K562 (cell line): ENCODE measurements around the gene ENPP7. TPM values are rescaled to one million over a fixed set of nuclear protein-coding genes. Genes with fewer than 3 reads are reported as not detected.

Source experiments
- FIP1L1 ChIP-seq: fragments of 200-400 bp; formaldehyde crosslinking; IDR thresholded peaks from 2 replicates; pipeline ENCODE4 v1.6.1; 2018; ENCODE audit warnings: mild to moderate bottlenecking, low read depth, low read length; ENCODE audit not compliant: poor library complexity, severe bottlenecking
- PCBP1 ChIP-seq: fragments of 200-400 bp; formaldehyde crosslinking; IDR thresholded peaks from 2 replicates; pipeline ENCODE4 v1.6.1; 2018; ENCODE audit warnings: mild to moderate bottlenecking, low read depth, low read length; ENCODE audit not compliant: poor library complexity, severe bottlenecking
- POLR2AphosphoS5 ChIP-seq: IDR thresholded peaks from 2 replicates; pipeline ENCODE4 v1.6.1; 2011; ENCODE audit warnings: mild to moderate bottlenecking, low read depth, low read length, moderate library complexity; ENCODE audit not compliant: control insufficient read depth, insufficient read depth
- SP1 ChIP-seq: sonication (generic); formaldehyde crosslinking; IDR thresholded peaks from 2 replicates; pipeline ENCODE4 v1.8.1; 2022; ENCODE audit warnings: mild to moderate bottlenecking, missing genetic modification reagents
- ZFP30 ChIP-seq: fragments of 250-450 bp; sonication (Bioruptor Pico); IDR thresholded peaks from 2 replicates; pipeline ENCODE4 v1.8.0; 2022; ENCODE audit warnings: moderate library complexity, mild to moderate bottlenecking, inconsistent platforms, borderline replicate concordance
- ZFP36 ChIP-seq: fragments of 150-350 bp; IDR thresholded peaks from 2 replicates; pipeline ENCODE4 v1.6.1; 2018; ENCODE audit warnings: low read length, low read depth; ENCODE audit not compliant: partially characterized antibody
- polyA plus RNA-seq, 8 experiments: library from polyadenylated mRNA; depleted of rRNA in 4 of 8; stranded (reverse) in 5 of 8; unstranded in 3 of 8; fragments of >200 nt; fragmentation: Nextera tagmentation in 2 of 8; fragmentation: Illumina TruSeq in 1 of 8; extraction: Ambion mirVana in 2 of 8; extraction: Trizol in 1 of 8; gene quantifications; 2 replicates each; pipeline versions ENCODE4 v1.2.1 to v1.2.3, GENCODE V29; 2011 to 2014; ENCODE audit warnings: inconsistent platforms in 1 of 8, missing spikeins in 1 of 8
- total RNA-seq, 7 experiments: library from RNA; depleted of rRNA in 6 of 7; stranded (reverse); fragments of >200 nt in 6 of 7; fragmentation: Illumina TruSeq in 2 of 7; extraction: Trizol in 2 of 7; gene quantifications; 2 replicates each; pipeline versions ENCODE4 v1.2.1 to v1.2.3, GENCODE V29; 2011 to 2021; ENCODE audit warnings: low replicate concordance in 1 of 7
- TF ChIP-seq, protein P1 (sequence below): sonication (generic); formaldehyde crosslinking; IDR thresholded peaks from 2 replicates; pipeline ENCODE4 v1.8.0; 2022; ENCODE audit warnings: missing genetic modification reagents, mild to moderate bottlenecking, moderate library complexity, borderline replicate concordance
- TF ChIP-seq, protein P2 (sequence below): fragments of 450-650 bp; IDR thresholded peaks from 2 replicates; pipeline ENCODE4 v1.6.1; 2016; ENCODE audit warnings: low read depth

ENPP7 gene
- total and polyA plus RNA-seq, 9 of the 15 experiments (the other 6 are each of a cell fraction or from before 2014, with no cell fraction given): not detected

DNA sequence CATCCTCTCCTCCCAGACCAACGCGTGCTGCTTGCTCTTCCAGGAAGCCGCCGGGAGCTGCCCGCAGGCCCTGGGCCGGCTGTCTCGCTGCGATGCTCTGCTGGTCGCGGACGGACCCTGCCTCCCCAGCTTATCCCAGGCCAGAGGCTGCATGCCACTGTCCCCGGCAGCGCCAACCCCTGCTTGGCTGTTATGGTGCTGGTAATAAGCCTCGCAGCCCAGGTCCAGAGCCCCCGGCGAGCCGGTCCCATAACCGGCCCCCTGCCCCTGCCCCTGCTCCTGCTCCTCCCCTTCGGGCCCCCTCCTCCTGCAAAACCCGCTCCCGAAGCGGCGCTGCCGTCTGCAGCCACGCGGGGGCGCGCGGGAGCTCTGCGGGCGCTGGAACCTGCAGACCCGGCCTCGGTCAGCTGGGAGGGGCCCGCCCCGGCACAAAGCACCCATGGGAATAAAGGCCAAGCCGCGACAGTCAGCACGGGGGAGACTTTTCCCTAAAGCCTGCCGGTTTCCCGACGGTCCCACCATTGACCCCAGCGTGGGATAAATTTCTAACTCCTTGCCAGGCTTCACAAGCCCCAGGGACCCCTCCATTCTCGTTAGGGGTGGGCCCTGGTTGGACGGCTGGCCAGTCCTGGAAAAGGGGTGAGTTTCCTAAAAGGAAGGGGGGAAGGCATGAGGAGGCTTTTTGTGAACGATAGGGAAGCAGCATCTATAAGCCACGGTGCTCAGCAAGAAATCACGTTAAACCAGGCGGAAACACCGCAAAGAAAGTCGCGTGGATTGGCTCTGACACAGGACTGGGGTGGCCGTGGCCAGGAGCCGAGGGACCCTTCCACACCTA lies 11.2 kb downstream of the ENPP7 start (continued):
- TF ChIP-seq, protein P1, sequence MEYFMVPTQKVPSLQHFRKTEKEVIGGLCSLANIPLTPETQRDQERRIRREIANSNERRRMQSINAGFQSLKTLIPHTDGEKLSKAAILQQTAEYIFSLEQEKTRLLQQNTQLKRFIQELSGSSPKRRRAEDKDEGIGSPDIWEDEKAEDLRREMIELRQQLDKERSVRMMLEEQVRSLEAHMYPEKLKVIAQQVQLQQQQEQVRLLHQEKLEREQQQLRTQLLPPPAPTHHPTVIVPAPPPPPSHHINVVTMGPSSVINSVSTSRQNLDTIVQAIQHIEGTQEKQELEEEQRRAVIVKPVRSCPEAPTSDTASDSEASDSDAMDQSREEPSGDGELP (CRISPR knock-in tag): peak; percentile 98
- no peak for TF ChIP-seq POLR2AphosphoS5
- TF ChIP-seq FIP1L1: peak; percentile 76
- peak; percentile 2 for TF ChIP-seq ZFP36
- TF ChIP-seq PCBP1: peak; percentile 70
- TF ChIP-seq ZFP30 (CRISPR knock-in tag): no peak
- TF ChIP-seq, protein P2, sequence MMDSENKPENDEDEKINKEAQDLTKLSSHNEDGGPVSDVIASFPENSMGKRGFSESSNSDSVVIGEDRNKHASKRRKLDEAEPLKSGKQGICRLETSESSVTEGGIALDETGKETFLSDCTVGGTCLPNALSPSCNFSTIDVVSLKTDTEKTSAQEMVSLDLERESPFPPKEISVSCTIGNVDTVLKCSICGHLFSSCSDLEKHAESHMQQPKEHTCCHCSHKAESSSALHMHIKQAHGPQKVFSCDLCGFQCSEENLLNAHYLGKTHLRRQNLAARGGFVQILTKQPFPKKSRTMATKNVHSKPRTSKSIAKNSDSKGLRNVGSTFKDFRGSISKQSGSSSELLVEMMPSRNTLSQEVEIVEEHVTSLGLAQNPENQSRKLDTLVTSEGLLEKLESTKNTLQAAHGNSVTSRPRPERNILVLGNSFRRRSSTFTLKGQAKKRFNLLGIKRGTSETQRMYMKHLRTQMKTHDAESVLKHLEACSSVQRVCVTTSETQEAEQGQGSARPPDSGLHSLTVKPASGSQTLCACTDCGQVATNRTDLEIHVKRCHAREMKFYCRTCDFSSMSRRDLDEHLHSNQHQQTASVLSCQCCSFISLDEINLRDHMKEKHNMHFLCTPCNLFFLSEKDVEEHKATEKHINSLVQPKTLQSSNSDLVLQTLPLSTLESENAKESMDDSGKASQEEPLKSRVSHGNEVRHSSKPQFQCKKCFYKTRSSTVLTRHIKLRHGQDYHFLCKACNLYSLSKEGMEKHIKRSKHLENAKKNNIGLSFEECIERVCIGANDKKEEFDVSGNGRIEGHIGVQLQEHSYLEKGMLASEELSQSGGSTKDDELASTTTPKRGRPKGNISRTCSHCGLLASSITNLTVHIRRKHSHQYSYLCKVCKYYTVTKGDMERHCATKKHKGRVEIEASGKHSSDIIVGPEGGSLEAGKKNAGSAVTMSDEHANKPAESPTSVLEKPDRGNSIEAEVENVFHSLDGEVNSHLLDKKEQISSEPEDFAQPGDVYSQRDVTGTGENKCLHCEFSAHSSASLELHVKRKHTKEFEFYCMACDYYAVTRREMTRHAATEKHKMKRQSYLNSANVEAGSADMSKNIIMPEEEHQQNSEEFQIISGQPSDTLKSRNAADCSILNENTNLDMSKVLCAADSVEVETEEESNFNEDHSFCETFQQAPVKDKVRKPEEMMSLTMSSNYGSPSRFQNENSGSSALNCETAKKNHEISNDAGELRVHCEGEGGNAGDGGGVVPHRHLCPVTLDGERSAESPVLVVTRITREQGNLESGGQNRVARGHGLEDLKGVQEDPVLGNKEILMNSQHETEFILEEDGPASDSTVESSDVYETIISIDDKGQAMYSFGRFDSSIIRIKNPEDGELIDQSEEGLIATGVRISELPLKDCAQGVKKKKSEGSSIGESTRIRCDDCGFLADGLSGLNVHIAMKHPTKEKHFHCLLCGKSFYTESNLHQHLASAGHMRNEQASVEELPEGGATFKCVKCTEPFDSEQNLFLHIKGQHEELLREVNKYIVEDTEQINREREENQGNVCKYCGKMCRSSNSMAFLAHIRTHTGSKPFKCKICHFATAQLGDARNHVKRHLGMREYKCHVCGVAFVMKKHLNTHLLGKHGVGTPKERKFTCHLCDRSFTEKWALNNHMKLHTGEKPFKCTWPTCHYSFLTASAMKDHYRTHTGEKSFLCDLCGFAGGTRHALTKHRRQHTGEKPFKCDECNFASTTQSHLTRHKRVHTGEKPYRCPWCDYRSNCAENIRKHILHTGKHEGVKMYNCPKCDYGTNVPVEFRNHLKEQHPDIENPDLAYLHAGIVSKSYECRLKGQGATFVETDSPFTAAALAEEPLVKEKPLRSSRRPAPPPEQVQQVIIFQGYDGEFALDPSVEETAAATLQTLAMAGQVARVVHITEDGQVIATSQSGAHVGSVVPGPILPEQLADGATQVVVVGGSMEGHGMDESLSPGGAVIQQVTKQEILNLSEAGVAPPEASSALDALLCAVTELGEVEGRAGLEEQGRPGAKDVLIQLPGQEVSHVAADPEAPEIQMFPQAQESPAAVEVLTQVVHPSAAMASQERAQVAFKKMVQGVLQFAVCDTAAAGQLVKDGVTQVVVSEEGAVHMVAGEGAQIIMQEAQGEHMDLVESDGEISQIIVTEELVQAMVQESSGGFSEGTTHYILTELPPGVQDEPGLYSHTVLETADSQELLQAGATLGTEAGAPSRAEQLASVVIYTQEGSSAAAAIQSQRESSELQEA: no peak
- peak; percentile 57; the same call in 1 of the 2 replicates for TF ChIP-seq SP1 (CRISPR knock-in tag)
- TF ChIP-seq, all 486 proteins: peak for 27
